Hematopoietic multipotent progenitor cell treated with erythropoietin and hydrocortisone succinate and interleukin-3 and kit ligand, for 17 days (in vitro differentiated cells): ENCODE results near the gene FAM168A.
A peak's percentile ranks its signal among the peaks of the same experiment; 100 is the strongest.

Experiments used
- DNase-seq: peaks from one replicate; pipeline ENCODE4 v3.0.0-alpha.2; 2015; ENCODE audit warnings: low spot score

FAM168A gene

DNA sequence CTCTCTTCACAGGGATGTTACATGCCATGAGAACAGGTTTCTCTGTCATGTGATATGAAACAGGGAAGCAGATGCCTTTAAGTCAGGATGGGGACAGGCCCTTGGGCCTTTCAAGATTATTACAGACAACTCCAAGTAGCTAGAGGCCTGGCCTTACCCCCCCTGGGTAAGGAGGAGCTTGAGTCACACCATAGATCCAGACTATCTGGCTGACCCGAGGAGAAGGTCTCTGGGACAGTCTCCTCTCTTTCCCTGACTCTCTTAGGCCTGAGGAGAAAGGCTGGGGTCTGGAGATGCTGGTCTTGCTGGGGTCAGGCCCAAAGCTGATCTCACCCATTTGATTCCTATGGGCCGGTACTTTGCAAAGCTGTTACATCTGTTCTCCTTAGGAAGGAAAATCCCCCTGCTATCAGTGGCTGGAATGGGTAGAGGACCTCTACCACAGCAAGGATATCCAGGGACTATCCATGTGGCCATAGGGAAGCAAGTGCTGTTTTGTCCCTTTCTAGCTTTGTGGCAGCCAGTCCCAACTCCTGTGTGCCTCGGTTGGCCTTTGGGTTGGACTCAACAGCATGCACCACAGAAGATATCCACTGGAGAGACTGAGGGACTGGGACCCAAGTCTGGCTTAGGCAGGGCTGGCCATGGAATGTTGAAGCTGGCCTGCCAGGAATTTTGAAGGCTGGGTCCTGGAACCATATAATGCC, 196.5 kb downstream of the FAM168A start:
- no peak for DNase-seq

DNA sequence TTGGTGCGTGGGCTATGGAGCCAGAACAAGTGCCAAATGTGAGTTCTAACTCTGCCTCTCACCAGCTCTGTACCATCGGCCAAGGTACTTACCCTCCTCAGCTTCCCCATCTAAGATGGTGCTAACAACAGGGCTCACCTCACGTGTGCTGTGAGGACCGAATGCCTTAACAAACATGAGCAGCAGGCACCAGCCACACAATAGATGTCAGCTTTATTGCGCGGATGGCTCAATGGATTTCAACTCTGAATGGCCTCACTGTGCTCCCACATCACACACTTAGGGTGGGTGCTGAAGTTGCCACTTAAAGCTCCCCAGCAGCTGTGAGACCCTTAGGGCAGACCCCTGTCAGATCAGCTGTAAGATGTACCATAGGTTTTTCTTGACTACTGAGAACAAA, 197.6 kb downstream of the FAM168A start:
- no peak for DNase-seq

DNA sequence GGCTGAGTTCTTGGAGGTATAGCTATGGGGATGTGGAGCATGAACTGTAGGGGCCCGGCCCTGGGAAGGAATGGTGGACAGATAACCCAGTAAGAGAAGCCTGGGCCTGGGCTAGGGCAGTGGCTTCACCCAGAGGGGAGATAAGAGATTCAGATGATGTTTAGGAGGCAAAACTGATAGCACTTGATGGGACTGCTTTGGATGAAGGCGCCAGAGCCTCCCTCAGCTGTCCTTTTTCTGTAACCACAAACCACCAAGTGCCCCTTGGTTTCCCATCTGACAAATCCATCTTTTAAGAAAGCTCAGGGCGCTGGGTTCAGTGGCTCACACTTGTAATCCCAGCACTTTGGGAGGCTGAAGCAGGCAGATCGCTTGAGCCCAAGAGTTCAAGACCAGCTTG, 198.3 kb downstream of the FAM168A start:
- no peak for DNase-seq

GRCh38 chr11:73399159-73399590, 198.7 kb downstream of the FAM168A start:
- DNase-seq: no peak

- no peak for DNase-seq
These were observed 199.2 kb downstream of the FAM168A start for GRCh38 chr11:73398721-73399120.

DNA sequence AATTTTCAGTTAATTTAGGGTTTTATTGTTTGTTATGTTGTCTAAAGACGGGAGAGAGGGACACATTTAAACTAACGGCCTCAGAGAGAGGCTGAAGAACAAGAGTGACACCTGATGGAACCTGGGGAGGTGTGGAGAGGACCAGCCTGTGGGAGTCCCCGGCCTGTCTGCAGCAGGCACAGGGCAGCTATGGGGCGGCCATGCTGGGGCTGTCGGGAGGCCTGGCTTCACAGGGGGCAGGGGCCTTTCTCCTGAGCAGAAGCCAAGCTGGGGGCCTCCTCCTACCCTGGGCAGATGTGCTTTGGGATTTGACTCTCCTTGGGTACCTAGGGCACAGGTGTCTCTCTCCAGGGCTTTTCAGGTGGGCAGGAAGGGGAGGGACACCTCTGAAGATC, 199.8 kb downstream of the FAM168A start:
- DNase-seq: no peak

DNA sequence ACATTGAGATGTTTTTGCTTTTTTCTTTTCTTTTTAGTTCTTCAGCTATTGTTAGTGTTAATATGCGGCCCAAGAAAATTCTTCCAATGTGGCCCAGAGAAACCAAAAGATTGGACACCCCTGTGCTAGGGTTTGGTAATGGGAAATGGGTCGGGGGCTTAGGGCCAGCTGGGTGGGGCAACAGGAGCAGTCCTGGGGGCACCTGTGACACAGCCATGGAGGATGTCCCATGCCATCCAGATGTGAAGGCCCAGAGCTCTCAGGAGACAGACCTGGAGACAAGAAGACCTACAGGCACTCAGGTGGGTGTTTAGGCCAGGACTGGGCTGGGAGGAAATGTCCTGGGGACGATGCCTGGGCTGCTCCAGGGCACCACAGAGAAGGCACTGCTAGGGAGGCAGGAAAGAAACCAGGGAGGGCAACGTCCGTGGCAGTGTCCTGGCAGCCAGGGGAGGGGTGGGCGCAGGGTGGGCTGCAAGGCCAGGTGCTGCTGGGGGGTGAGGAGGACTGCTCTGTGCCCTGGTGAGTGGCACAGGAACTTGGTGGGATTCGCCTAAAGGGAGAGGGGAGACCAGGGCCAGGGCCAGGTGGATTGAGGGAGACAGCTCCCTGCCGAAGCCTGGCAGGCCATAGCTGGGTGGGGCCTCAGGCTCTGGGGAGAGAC, 200.3 kb downstream of the FAM168A start:
- DNase-seq: no peak

DNA sequence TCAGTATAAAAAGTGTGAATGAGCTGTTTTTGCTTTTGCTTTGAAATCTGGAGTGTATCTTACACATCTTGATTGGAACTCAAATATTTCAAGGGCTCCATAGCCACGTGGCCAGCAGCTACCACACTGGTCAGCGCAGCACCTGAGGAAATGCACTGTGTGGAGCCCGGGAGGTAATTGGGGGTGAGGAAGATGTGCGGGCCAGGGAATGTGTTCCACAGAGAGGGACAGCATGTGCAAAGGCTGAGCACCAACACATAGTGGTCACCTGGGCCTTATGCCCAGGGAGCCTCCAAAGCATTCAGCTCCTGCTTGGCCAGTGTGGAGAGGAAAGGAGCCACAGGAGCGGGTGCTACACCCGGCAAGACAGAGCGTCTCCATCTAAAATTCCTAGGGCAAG, 200.9 kb downstream of the FAM168A start:
- DNase-seq: no peak

GRCh38 chr11:73396251-73396930, 201.5 kb downstream of the FAM168A start:
- no peak for DNase-seq

GRCh38 chr11:73395297-73396208, 202.4 kb downstream of the FAM168A start:
- no peak for DNase-seq

DNA sequence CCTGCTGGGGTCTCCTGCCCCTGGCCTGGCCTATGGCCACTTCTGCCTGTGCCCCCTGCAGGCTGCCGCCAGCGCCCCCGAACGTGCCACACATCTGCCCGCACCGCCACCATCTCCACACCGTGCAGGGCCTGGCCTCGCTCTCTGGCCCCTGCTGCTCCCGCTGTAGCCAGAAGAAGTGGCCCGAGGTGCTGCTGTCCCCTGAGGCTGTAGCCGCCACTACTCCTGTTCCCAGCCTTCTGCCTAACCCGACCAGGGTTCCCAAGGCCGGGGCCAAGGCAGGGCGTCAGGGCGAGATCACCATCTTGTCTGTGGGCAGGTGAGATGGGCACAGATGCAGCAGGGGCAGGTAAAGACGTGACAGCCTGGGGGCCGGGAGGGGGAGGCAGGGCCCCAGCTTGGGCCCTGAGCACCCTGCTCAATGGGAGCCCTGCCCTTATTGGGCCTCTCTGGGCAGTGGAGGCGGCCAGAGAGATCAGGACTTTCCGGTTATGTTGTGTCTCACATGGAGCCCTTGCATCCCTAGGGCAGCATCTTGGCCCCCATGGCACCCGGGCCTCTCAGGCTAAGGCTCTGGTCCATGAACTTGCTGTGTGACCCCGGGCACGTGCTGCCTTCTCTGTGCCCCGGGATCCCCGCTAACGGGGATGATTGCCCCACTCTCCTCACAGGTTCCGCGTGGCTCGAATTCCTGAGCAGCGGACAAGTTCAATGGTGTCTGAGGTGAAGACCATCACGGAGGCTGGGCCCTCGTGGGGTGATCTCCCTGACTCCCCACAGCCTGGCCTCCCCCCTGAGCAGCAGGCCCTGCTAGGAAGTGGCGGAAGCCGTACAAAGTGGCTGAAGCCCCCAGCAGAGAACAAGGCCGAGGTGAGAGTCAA, 203.3 kb downstream of the FAM168A start:
- DNase-seq: no peak

DNA sequence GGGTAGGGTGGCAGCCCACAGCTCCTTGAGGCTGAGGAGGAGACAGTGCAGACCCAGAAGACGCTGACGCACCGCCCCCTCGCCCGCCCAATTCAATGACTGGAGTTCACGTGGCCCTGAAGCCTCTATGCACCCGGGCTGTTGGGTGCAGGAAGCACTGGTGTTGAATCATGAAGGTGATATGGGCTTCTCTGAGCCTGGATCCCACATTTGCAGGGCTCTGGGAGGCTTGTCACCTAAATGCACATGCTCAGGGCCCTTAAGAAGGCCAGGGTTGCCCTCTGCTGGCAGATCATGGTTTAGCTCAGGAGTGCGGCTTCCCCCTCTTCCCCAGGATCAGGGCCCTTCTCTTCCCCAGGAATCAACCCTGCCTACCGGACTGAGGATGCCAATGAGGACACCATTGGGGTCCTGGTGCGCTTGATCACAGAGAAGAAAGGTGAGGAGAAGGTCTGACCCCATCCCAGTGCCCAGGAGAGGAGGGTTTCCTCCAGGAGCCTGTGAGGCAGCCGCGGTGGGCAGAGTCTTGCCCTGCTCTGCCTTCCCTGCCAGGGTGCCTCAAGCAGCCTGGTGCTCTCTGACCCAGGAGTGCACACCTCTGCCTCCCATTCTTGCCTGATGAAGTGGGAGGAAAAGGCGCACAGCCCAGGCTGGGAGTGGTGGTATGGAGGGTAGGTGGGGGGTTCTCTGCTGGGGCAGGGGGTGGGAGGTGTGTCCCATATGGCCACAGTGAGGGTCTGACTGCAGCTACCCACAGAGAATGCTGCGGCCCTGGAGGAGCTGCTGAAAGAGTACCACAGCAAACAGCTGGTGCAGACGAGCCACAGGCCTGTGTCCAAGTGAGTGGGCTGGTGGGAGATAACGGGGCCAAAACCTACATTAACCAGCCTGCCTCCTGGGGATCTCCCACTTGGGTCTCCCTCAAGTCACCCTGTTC, 204.2 kb downstream of the FAM168A start:
- peak; percentile 75 for DNase-seq

DNA sequence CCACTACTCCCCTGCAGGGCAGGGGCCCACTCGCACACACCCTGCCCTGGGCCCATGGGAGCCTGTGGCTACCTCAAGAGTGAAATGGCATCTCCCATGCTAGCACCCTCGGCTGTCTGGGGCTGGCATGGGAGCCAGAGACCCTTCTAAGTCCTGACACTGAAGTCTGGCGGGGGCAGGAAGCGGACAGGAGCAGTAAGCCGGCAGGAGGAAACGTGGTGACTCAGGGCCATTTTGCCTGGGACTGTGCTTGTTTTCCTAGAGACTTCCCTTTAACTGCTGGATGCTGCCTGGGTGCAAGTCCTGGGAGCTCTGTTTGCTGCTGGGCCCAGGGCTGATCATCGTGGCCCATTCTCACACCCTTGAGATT, 204.9 kb downstream of the FAM168A start:
- no peak for DNase-seq

GRCh38 chr11:73392108-73393010, 205.6 kb downstream of the FAM168A start:
- no peak for DNase-seq

- no peak for DNase-seq
These were observed 206.2 kb downstream of the FAM168A start for GRCh38 chr11:73391665-73392064.

DNA sequence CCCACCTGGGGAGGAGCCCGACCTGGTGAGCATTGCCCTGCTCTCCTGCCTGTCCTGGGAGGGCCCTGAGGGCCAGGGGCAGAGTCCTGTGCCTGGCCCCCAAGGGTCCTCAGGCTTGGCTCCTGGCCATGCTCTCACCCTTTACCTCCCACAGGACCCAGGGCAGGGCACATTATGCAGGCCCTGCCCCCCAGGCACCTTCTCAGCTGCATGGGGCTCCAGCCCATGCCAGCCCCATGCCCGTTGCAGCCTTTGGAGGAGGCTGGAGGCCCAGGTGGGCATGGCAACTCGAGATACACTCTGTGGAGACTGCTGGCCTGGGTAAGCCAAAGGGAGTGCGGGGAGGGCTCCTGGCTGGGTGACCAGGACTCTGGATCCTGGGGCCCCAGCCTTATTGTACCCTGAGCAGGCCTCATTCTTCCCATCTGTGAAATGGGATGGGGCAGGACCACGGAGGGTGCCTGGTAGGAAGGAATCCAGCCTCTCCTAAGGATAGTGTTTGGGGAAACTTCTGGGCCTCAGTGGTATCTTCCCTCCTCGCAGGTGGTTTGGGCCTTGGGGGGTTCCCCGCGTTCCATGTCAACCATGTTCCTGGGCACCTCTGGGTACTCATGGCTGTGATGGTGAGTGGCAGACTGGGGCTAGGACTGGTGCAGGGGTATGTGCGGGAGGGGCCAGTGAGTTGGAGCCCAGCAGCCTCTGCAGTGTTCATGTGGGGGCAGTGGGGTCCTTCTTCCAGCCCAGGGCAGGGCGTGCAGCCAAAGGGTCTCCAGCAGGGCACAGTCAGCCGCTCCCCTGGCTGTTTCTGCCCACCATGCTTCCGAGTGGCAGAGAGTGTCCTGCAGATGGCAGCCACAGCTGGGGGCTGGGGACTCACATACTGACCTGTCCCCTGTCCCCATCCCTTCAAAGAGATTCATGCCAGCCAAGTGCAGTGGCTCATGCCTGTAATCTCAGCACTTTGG, 207.0 kb downstream of the FAM168A start:
- DNase-seq: no peak

DNA sequence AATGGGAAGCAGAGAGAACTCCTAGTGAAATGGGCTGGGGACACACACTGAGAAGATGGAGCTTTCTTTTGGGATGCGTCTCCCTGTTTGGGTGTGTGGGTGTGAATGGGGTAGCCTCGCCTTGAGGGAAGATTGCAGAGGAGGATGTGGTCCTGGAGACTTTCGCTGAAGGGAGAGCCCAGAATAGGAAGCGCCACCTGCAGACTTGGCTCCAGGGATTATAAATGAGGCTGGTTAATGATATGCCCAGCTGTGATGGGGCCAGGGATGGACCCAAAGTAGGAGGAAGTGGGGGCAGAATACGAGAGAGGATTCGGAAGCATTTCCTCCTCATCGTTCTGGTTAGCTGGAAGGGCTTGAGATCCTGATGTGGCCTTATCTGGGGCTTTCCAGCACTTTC, 208.0 kb downstream of the FAM168A start:
- DNase-seq: no peak

DNA sequence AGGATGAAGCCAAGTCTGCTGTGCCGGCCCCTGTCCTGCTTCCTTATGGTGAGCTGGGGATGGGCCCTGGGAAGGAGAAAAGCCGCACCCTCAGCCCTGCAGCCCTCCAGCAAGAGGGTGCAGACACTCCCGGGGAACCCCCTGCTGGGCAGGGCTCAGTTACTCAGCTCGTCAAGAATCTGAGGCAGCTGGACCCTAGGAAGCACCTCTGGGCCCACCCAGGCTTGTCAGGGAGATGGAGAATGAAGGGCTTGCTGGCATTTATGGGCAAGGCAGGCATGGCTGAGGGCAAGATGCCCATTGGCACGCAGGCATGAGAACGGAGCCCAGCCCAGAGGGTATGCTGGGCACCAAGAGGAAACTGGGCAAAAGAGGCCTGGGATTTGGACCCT, 208.8 kb downstream of the FAM168A start:
- no peak for DNase-seq
